HG03442 (cell line): ENCODE results near the gene CYP3A4.
"Not testable (repeated sequence)": the region's sequence is repeated elsewhere in the genome, so short reads cannot be mapped to it uniquely, and the experiment has no call there.

Experiments
- ATAC-seq: cut with Tn5 transposase; IDR thresholded peaks from one replicate; pipeline ENCODE4 v1.9.1; 2021; ENCODE audit warnings: mild to moderate bottlenecking, moderate library complexity; ENCODE audit not compliant: unreplicated experiment

Gene CYP3A4

GRCh38 chr7:99730238-99730810, 53.7 kb downstream of the CYP3A4 start:
- ATAC-seq, result no peak

DNA sequence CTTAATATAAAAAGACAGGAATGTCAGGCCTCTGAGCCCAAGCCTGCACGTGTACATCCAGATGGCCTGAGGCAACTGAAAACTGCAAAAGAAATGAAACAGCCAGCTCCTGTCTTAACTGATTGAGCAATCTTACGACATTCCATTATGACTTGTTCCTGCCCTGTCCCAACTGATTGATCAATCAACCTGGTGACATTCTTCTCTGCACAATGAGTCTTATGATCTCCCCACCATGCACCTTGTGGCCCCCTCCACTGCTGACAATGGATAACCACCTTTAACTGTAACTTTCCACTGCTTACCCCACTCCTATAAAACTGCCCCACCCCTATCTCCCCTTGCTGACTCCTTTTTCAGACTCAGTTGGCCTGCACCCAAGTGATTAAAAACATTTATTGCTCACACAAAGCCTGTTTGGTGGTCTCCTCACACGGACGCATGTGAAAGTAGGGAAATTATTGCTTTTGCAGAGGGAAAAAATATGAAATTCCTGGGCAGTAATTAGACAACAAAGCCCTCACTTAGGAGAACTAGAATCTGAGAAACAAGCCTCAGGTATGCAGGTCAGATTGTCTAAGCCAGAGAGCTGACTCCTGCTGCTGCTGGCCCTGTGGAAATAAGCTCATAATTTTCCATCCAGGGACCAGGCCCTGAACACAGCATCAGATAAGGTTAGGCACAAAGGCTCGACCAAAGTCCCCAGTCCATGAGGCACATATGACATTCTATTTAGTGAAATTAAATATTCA, 54.3 kb downstream of the CYP3A4 start:
- ATAC-seq, result no peak

DNA sequence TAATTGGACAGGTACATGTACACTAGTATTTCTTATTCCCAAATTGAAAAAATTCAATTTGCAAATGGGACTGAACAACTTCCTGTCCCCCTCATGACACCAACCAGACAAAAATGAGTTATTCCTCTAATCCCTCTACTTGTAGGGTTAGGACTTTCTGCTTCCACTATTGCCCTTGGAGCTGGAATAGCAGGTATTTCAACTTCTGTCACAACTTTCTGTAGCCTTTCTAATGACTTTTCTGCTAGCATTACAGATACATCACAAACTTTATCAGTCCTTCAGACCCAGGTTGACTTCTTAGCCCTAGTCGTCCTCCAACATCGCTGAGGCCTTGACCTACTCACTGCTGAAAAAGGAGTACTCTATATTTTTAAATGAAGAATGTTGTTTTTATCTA, 55.4 kb downstream of the CYP3A4 start:
- no peak for ATAC-seq

DNA sequence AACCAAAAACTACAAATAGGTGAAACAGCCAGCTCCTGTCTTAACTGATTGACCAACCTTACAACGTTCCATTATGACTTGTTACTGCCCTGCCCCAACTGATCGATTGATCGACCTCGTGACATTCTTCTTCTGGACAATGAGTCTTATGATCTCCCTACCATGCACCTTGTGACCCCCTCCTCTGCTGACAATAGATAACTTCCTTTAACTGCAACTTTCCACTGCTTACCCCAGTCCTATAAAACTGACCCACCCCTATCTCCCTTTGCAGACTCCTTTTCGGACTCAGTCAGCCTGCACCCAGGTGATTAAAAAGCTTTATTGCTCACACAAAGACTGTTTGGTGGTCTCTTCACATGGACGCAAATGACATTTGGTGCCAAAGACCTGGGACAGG, 60.8 kb downstream of the CYP3A4 start:
- not testable (repeated sequence) for ATAC-seq

DNA sequence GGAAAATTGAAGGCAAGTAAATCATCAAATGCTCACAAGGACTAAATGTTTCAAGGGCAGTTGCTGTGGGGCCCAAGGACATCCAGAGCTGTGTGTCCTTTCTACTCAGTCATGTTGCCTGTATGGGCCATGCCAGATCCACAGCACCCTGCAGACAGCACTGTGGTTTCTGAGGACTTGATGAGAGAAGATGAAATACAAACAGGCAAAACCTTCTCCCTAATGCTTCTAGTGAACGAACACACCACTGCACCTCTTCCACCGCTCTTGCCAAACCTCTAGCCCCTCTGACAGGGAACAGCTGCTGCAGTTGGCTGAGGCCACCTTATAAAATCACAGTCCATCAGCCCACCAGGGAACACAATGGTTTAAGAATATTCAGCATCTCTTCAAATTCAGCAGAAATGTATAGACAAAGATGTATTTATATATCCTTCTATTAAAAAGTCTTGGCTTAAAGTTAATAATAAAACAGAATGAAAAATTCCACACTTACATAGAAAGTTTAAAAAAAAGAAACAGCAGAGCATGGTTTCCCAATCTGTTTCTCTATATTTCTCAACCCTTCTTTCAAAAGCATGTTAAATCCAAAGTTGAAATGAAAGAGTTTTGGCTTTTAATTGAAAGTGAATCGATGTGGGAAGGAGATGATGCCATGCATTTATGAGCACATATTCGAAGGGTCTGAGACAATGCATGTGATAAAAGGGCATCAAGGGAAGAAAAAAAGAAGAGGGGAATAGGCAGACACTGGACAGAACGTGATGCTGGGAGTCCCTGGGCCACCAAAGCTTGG, 63.0 kb downstream of the CYP3A4 start:
- no peak for ATAC-seq

GRCh38 chr7:99719996-99720769, 63.8 kb downstream of the CYP3A4 start:
- ATAC-seq, result no peak

- no peak for ATAC-seq
Measured at GRCh38 chr7:99713995-99714570, 69.9 kb downstream of the CYP3A4 start.

- ATAC-seq, result no peak
Measured at GRCh38 chr7:99709838-99710578, 74.0 kb downstream of the CYP3A4 start.

GRCh38 chr7:99709260-99709659, 74.7 kb downstream of the CYP3A4 start:
- ATAC-seq, result no peak

GRCh38 chr7:99707096-99707495, 76.9 kb downstream of the CYP3A4 start:
- ATAC-seq, result no peak
